SK-N-SH treated with all-trans-retinoic acid at 6 μM for 48 hours (cell line): ENCODE results near the gene CTNND2.

Experiments
- CREB5 ChIP-seq: fragments of 250-450 bp; sonication (Bioruptor Pico); IDR thresholded peaks from 2 replicates; pipeline ENCODE4 v1.5.1; 2020; ENCODE audit warnings: low read depth, mild to moderate bottlenecking, moderate library complexity
- PATZ1 ChIP-seq: fragments of 250-450 bp; sonication (Bioruptor Pico); IDR thresholded peaks from 2 replicates; pipeline ENCODE4 v1.8.0; 2020; ENCODE audit warnings: mild to moderate bottlenecking, moderate library complexity, borderline replicate concordance
- POU6F1 ChIP-seq: fragments of 250-450 bp; sonication (Bioruptor Pico); IDR thresholded peaks from 2 replicates; pipeline ENCODE4 v1.8.0; 2021; ENCODE audit warnings: low read depth, mild to moderate bottlenecking, moderate library complexity, borderline replicate concordance
- PPARA ChIP-seq: fragments of 250-450 bp; sonication (Bioruptor Pico); IDR thresholded peaks from 2 replicates; pipeline ENCODE4 v1.5.0; 2020; ENCODE audit warnings: mild to moderate bottlenecking, borderline replicate concordance
- RARB ChIP-seq: fragments of 250-450 bp; sonication (Bioruptor Pico); IDR thresholded peaks from 2 replicates; pipeline ENCODE4 v1.8.0; 2021; ENCODE audit warnings: mild to moderate bottlenecking, moderate library complexity
- TSHZ2 ChIP-seq: fragments of 250-450 bp; sonication (Bioruptor Pico); IDR thresholded peaks from 2 replicates; pipeline ENCODE4 v1.5.0; 2020; ENCODE audit warnings: mild to moderate bottlenecking, moderate library complexity
- ZFP30 ChIP-seq: fragments of 450-650 bp; formaldehyde crosslinking; IDR thresholded peaks from 2 replicates; pipeline ENCODE4 v1.5.0; 2022; ENCODE audit warnings: mild to moderate bottlenecking, moderate library complexity
- ZNF565 ChIP-seq: fragments of 450-650 bp; formaldehyde crosslinking; conservative IDR thresholded peaks from 2 replicates; pipeline ENCODE4 v1.5.0; 2020; ENCODE audit warnings: low read depth, mild to moderate bottlenecking, moderate library complexity
- ZNF70 ChIP-seq: fragments of 450-650 bp; formaldehyde crosslinking; IDR thresholded peaks from 2 replicates; pipeline ENCODE4 v1.5.0; 2020; ENCODE audit warnings: mild to moderate bottlenecking, moderate library complexity

GRCh38 chr5:10964806-10965205 lies 939.4 kb downstream of the CTNND2 start:
- TF ChIP-seq CREB5 (CRISPR knock-in tag) (no peak), RARB (no peak), PPARA (no peak), ZFP30 (CRISPR knock-in tag) (no peak), PATZ1 (CRISPR knock-in tag) (no peak), POU6F1 (CRISPR knock-in tag) (no peak), TSHZ2 (CRISPR knock-in tag) (no peak), ZNF565 (CRISPR knock-in tag) (no peak), ZNF70 (CRISPR knock-in tag) (no peak)
